GM23338 (cell line): ENCODE results near the gene RNF115. TPM values are rescaled to one million over a fixed set of nuclear protein-coding genes. Genes with fewer than 3 reads are reported as not detected.
A peak's percentile ranks its signal among the peaks of the same experiment; 100 is the strongest.

Experiments used
- ATAC-seq: fragments of 200-7000 bp; cut with Tn5 transposase; 3 replicates; pipeline ENCODE4 v1.9.1; 2020
- DNase-seq: peaks from one replicate; pipeline ENCODE4 v3.0.0-alpha.2; 2015; ENCODE audit warnings: low spot score
- H2AFZ ChIP-seq: fragments of 200-600 bp; sonication (generic); 2 replicates; pipeline ENCODE4 v1.8.0; 2016; ENCODE audit warnings: antibody characterized with exemption, mild to moderate bottlenecking, moderate library complexity
- H3F3A ChIP-seq: fragments of 200-600 bp; sonication (generic); replicated peaks from 2 replicates; pipeline ENCODE4 v1.8.0; 2017; ENCODE audit warnings: antibody characterized with exemption, mixed run types, low read depth
- H3K27ac ChIP-seq: fragments of 200-600 bp; sonication (generic); 2 replicates; pipeline ENCODE4 v1.6.1; 2016; ENCODE audit warnings: low read depth
- H3K27me3 ChIP-seq: fragments of 200-600 bp; sonication (generic); 2 replicates; pipeline ENCODE4 v1.8.0; 2016; ENCODE audit warnings: mild to moderate bottlenecking, mixed run types, moderate library complexity; ENCODE audit not compliant: insufficient read depth
- H3K36me3 ChIP-seq: fragments of 200-600 bp; sonication (generic); 2 replicates; pipeline ENCODE4 v1.8.0; 2016; ENCODE audit warnings: mild to moderate bottlenecking; ENCODE audit not compliant: insufficient read depth
- H3K4me1 ChIP-seq: fragments of 200-600 bp; sonication (generic); 2 replicates; pipeline ENCODE4 v1.8.0; 2016; ENCODE audit warnings: mild to moderate bottlenecking, moderate library complexity; ENCODE audit not compliant: insufficient read depth
- H3K4me2 ChIP-seq: fragments of 200-600 bp; sonication (generic); 2 replicates; pipeline ENCODE4 v1.7.1; 2017; ENCODE audit warnings: mixed run types
- H3K4me3 ChIP-seq: fragments of 200-600 bp; sonication (generic); 2 replicates; pipeline ENCODE4 v1.6.1; 2016; ENCODE audit warnings: mixed run types
- H3K79me2 ChIP-seq: fragments of 200-600 bp; sonication (generic); replicated peaks from 2 replicates; pipeline ENCODE4 v1.8.0; 2017; ENCODE audit warnings: mild to moderate bottlenecking; ENCODE audit not compliant: insufficient read depth
- H3K9me2 ChIP-seq: fragments of 200-600 bp; sonication (generic); 2 replicates; pipeline ENCODE4 v1.8.0; 2017; ENCODE audit not compliant: insufficient read depth
- H4K20me1 ChIP-seq: fragments of 200-600 bp; sonication (generic); replicated peaks from 2 replicates; pipeline ENCODE4 v1.8.0; 2017; ENCODE audit warnings: mild to moderate bottlenecking; ENCODE audit not compliant: insufficient read depth
- H3K27ac Mint-ChIP-seq: 2 replicates; pipeline ENCODE4 v1.8.0; 2020; ENCODE audit warnings: inconsistent platforms, mild to moderate bottlenecking, moderate library complexity, mixed read lengths
- H3K27me3 Mint-ChIP-seq: 3 replicates; pipeline ENCODE4 v1.8.0; 2022; ENCODE audit warnings: low read depth, mild to moderate bottlenecking, moderate library complexity, mixed read lengths, inconsistent platforms; ENCODE audit not compliant: insufficient read depth, poor library complexity
- H3K36me3 Mint-ChIP-seq: 3 replicates; pipeline ENCODE4 v1.8.0; 2021; ENCODE audit warnings: low read depth, mild to moderate bottlenecking, inconsistent platforms, moderate library complexity, mixed read lengths
- H3K4me1 Mint-ChIP-seq: 3 replicates; pipeline ENCODE4 v1.8.0; 2020; ENCODE audit warnings: mild to moderate bottlenecking, inconsistent platforms, mixed read lengths
- H3K4me3 Mint-ChIP-seq: 3 replicates; pipeline ENCODE4 v1.8.0; 2021; ENCODE audit warnings: moderate library complexity, mild to moderate bottlenecking, inconsistent platforms, mixed read lengths
- H3K9me3 Mint-ChIP-seq: 3 replicates; pipeline ENCODE4 v1.8.0; 2020; ENCODE audit warnings: moderate library complexity, mild to moderate bottlenecking, inconsistent platforms, mixed read lengths
- CREB1 ChIP-seq: fragments of 250-450 bp; sonication (Bioruptor Pico); IDR thresholded peaks from 2 replicates; pipeline ENCODE4 v1.5.0; 2020; ENCODE audit warnings: low read depth, mild to moderate bottlenecking, moderate library complexity
- EZH2 ChIP-seq: fragments of 200-600 bp; sonication (generic); IDR thresholded peaks from one replicate; pipeline ENCODE4 v1.8.0; 2017; ENCODE audit warnings: antibody characterized with exemption, mild to moderate bottlenecking, low read depth; ENCODE audit not compliant: unreplicated experiment
- EZH2phosphoT487 ChIP-seq: fragments of 200-600 bp; sonication (generic); IDR thresholded peaks from one replicate; pipeline ENCODE4 v1.8.1; 2018; ENCODE audit warnings: antibody characterized with exemption; ENCODE audit not compliant: unreplicated experiment
- JUNB ChIP-seq: IDR thresholded peaks from one replicate; pipeline ENCODE4 v1.6.1; 2016; ENCODE audit warnings: antibody characterized with exemption; ENCODE audit not compliant: unreplicated experiment
- NANOG ChIP-seq: IDR thresholded peaks from 2 replicates; pipeline ENCODE4 v1.6.1; 2016; ENCODE audit warnings: antibody characterized with exemption, borderline replicate concordance
- POLR2AphosphoS5 ChIP-seq: IDR thresholded peaks from 2 replicates; pipeline ENCODE4 v1.6.1; 2016; ENCODE audit warnings: antibody characterized with exemption, low read depth
- STAT1 ChIP-seq: IDR thresholded peaks from one replicate; pipeline ENCODE4 v1.6.1; 2016; ENCODE audit warnings: antibody characterized with exemption; ENCODE audit not compliant: unreplicated experiment
- ZNF114 ChIP-seq: fragments of 250-450 bp; sonication (Bioruptor Pico); IDR thresholded peaks from 2 replicates; pipeline ENCODE4 v1.5.0; 2020; ENCODE audit warnings: mild to moderate bottlenecking, moderate library complexity
- ZNF331 ChIP-seq: fragments of 250-450 bp; sonication (Bioruptor Pico); IDR thresholded peaks from 2 replicates; pipeline ENCODE4 v1.5.0; 2020; ENCODE audit warnings: low read depth, mild to moderate bottlenecking, moderate library complexity
- polyA plus RNA-seq: library from polyadenylated mRNA; unstranded; fragments of >200 nt; fragmentation: Nextera tagmentation; extraction: Ambion mirVana; gene quantifications from 2 replicates; pipeline ENCODE4 v1.2.1, GENCODE V29; 2016
- total RNA-seq: library from RNA; depleted of rRNA; stranded (reverse); fragments of >200 nt; shearing (Covaris generic); gene quantifications from 2 replicates; pipeline ENCODE4 v1.2.3, GENCODE V29; 2014
- TF ChIP-seq, protein P1 (sequence below): IDR thresholded peaks from one replicate; pipeline ENCODE4 v1.6.1; 2018; ENCODE audit warnings: antibody characterized with exemption; ENCODE audit not compliant: unreplicated experiment
- TF ChIP-seq, protein P2 (sequence below): fragments of 250-450 bp; sonication (Bioruptor Pico); IDR thresholded peaks from 2 replicates; pipeline ENCODE4 v1.5.0; 2020; ENCODE audit warnings: mild to moderate bottlenecking, moderate library complexity
- TF ChIP-seq, protein P3 (sequence below): IDR thresholded peaks from 2 replicates; pipeline ENCODE4 v1.6.1; 2016; ENCODE audit warnings: antibody characterized with exemption
- TF ChIP-seq, protein P4 (sequence below), 2 experiments: fragments of 200-600 bp in 1 of 2; sonication (generic) in 1 of 2; conservative IDR thresholded peaks; 2 replicates each; pipeline versions ENCODE4 v1.5.1 to v1.6.1; 2016 to 2017; ENCODE audit warnings: antibody characterized with exemption in 2 of 2, low read depth in 2 of 2, mild to moderate bottlenecking in 2 of 2, moderate library complexity in 1 of 2

Gene RNF115
- total and polyA plus RNA-seq, 2 experiments from 2014 or later = 10.6 to 10.9 TPM

DNA sequence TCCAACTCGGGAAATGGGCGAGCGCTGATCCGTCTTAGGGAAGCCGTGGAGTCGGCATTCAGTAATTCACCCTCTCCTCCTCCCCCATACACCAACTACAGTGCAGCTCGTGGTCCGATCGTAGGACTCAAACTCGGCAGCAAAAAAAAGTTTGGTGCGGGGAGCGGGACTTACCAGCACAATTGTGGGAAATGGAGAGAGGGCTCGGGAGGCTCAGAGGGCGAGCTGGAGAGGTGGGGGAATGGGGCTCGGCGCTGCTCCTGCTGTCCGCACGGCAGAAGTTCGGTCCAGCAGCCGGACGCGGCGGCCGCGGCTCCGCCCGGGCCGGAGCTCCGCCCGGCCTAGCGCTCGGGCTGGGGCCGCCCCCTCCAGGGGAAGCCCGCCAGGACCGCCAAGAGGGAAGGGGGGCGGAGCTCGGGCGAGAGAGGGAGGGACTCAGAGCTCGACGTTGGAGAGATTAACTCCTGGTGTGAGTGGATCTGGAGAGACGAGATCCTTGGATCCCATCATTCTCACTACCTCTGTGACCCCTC is 35.7 kb upstream of the RNF115 start:
- H3K27me3 ChIP-seq = no peaks in the 10 kb centered on the region
- peak; percentile 94 for DNase-seq
- Mint-ChIP-seq H3K27ac (peak overlapping the region; percentile 85), H3K36me3 (peaks cover 37% of the 10 kb centered on the region), H3K9me3 (peaks cover 23% of the 10 kb centered on the region), H3K4me1 (peaks cover 12% of the 10 kb centered on the region), H3K4me3 (peak overlapping the region; percentile 97), H3K27me3 (peaks cover 17% of the 10 kb centered on the region)
- peaks cover 9% of the 10 kb centered on the region for H3K36me3 ChIP-seq
- peak; percentile 75 for ATAC-seq
- H3K4me3 ChIP-seq = peak overlapping the region; percentile 100
- TF ChIP-seq, protein P1, sequence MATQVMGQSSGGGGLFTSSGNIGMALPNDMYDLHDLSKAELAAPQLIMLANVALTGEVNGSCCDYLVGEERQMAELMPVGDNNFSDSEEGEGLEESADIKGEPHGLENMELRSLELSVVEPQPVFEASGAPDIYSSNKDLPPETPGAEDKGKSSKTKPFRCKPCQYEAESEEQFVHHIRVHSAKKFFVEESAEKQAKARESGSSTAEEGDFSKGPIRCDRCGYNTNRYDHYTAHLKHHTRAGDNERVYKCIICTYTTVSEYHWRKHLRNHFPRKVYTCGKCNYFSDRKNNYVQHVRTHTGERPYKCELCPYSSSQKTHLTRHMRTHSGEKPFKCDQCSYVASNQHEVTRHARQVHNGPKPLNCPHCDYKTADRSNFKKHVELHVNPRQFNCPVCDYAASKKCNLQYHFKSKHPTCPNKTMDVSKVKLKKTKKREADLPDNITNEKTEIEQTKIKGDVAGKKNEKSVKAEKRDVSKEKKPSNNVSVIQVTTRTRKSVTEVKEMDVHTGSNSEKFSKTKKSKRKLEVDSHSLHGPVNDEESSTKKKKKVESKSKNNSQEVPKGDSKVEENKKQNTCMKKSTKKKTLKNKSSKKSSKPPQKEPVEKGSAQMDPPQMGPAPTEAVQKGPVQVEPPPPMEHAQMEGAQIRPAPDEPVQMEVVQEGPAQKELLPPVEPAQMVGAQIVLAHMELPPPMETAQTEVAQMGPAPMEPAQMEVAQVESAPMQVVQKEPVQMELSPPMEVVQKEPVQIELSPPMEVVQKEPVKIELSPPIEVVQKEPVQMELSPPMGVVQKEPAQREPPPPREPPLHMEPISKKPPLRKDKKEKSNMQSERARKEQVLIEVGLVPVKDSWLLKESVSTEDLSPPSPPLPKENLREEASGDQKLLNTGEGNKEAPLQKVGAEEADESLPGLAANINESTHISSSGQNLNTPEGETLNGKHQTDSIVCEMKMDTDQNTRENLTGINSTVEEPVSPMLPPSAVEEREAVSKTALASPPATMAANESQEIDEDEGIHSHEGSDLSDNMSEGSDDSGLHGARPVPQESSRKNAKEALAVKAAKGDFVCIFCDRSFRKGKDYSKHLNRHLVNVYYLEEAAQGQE = no peak
- TF ChIP-seq POLR2AphosphoS5 = peak; percentile 56; the same call in 1 of the 2 replicates
- TF ChIP-seq JUNB = no peak
- TF ChIP-seq CREB1 (CRISPR knock-in tag) = no peak
- no peak for TF ChIP-seq EZH2phosphoT487
- no peak for TF ChIP-seq ZNF114 (CRISPR knock-in tag)
- TF ChIP-seq, protein P2, sequence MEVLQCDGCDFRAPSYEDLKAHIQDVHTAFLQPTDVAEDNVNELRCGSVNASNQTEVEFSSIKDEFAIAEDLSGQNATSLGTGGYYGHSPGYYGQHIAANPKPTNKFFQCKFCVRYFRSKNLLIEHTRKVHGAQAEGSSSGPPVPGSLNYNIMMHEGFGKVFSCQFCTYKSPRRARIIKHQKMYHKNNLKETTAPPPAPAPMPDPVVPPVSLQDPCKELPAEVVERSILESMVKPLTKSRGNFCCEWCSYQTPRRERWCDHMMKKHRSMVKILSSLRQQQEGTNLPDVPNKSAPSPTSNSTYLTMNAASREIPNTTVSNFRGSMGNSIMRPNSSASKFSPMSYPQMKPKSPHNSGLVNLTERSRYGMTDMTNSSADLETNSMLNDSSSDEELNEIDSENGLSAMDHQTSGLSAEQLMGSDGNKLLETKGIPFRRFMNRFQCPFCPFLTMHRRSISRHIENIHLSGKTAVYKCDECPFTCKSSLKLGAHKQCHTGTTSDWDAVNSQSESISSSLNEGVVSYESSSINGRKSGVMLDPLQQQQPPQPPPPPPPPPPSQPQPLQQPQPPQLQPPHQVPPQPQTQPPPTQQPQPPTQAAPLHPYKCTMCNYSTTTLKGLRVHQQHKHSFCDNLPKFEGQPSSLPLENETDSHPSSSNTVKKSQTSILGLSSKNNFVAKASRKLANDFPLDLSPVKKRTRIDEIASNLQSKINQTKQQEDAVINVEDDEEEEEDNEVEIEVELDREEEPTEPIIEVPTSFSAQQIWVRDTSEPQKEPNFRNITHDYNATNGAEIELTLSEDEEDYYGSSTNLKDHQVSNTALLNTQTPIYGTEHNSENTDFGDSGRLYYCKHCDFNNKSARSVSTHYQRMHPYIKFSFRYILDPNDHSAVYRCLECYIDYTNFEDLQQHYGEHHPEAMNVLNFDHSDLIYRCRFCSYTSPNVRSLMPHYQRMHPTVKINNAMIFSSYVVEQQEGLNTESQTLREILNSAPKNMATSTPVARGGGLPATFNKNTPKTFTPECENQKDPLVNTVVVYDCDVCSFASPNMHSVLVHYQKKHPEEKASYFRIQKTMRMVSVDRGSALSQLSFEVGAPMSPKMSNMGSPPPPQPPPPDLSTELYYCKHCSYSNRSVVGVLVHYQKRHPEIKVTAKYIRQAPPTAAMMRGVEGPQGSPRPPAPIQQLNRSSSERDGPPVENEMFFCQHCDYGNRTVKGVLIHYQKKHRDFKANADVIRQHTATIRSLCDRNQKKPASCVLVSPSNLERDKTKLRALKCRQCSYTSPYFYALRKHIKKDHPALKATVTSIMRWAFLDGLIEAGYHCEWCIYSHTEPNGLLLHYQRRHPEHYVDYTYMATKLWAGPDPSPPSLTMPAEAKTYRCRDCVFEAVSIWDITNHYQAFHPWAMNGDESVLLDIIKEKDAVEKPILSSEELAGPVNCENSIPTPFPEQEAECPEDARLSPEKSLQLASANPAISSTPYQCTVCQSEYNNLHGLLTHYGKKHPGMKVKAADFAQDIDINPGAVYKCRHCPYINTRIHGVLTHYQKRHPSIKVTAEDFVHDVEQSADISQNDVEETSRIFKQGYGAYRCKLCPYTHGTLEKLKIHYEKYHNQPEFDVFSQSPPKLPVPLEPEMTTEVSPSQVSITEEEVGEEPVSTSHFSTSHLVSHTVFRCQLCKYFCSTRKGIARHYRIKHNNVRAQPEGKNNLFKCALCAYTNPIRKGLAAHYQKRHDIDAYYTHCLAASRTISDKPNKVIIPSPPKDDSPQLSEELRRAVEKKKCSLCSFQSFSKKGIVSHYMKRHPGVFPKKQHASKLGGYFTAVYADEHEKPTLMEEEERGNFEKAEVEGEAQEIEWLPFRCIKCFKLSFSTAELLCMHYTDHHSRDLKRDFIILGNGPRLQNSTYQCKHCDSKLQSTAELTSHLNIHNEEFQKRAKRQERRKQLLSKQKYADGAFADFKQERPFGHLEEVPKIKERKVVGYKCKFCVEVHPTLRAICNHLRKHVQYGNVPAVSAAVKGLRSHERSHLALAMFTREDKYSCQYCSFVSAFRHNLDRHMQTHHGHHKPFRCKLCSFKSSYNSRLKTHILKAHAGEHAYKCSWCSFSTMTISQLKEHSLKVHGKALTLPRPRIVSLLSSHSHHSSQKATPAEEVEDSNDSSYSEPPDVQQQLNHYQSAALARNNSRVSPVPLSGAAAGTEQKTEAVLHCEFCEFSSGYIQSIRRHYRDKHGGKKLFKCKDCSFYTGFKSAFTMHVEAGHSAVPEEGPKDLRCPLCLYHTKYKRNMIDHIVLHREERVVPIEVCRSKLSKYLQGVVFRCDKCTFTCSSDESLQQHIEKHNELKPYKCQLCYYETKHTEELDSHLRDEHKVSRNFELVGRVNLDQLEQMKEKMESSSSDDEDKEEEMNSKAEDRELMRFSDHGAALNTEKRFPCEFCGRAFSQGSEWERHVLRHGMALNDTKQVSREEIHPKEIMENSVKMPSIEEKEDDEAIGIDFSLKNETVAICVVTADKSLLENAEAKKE (CRISPR knock-in tag) = no peak
- TF ChIP-seq ZNF331 (CRISPR knock-in tag) = no peak
- no peak for TF ChIP-seq NANOG
- TF ChIP-seq, protein P3, sequence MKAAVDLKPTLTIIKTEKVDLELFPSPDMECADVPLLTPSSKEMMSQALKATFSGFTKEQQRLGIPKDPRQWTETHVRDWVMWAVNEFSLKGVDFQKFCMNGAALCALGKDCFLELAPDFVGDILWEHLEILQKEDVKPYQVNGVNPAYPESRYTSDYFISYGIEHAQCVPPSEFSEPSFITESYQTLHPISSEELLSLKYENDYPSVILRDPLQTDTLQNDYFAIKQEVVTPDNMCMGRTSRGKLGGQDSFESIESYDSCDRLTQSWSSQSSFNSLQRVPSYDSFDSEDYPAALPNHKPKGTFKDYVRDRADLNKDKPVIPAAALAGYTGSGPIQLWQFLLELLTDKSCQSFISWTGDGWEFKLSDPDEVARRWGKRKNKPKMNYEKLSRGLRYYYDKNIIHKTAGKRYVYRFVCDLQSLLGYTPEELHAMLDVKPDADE = no peak
- TF ChIP-seq EZH2 = peak; percentile 24
- TF ChIP-seq STAT1 = no peak
- TF ChIP-seq, protein P4, sequence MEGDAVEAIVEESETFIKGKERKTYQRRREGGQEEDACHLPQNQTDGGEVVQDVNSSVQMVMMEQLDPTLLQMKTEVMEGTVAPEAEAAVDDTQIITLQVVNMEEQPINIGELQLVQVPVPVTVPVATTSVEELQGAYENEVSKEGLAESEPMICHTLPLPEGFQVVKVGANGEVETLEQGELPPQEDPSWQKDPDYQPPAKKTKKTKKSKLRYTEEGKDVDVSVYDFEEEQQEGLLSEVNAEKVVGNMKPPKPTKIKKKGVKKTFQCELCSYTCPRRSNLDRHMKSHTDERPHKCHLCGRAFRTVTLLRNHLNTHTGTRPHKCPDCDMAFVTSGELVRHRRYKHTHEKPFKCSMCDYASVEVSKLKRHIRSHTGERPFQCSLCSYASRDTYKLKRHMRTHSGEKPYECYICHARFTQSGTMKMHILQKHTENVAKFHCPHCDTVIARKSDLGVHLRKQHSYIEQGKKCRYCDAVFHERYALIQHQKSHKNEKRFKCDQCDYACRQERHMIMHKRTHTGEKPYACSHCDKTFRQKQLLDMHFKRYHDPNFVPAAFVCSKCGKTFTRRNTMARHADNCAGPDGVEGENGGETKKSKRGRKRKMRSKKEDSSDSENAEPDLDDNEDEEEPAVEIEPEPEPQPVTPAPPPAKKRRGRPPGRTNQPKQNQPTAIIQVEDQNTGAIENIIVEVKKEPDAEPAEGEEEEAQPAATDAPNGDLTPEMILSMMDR (conservative IDR thresholded peaks at IDR 0.05; ENCODE audit: low read depth in 2 of 2) = no peak
- peak overlapping the region; percentile 90 for H3K27ac ChIP-seq
- peaks cover 6% of the 10 kb centered on the region; the same call in 1 of the 2 replicates for H4K20me1 ChIP-seq
- peak overlapping the region; percentile 94 for H3K4me2 ChIP-seq
- H3K9me2 ChIP-seq = peaks cover 5% of the 10 kb centered on the region; the same call in 1 of the 2 replicates
- H3K79me2 ChIP-seq = peaks cover 8% of the 10 kb centered on the region
- peak overlapping the region; percentile 98 for H2AFZ ChIP-seq
- H3K4me1 ChIP-seq = peaks cover 7% of the 10 kb centered on the region
- peaks cover 5% of the 10 kb centered on the region; the same call in 1 of the 2 replicates for H3F3A ChIP-seq
